ENCODE results near the gene PF4V1.

PF4V1 gene

GRCh38 chr4:73859614-73860088 is 6.6 kb downstream of the PF4V1 start:
- no peak overlapping the region for H3K4me3 ChIP-seq (ENCODE audit: insufficient read depth, low read depth, low read length)
- no peaks in the 10 kb centered on the region for H3K36me3 ChIP-seq (ENCODE audit: control insufficient read depth, insufficient read depth, low read length)
- no peaks in the 10 kb centered on the region for H3K9me3 ChIP-seq (ENCODE audit: control insufficient read depth, low read length)
- H3K27me3 ChIP-seq (ENCODE audit: control insufficient read depth, insufficient read depth, low read length, poor library complexity, severe bottlenecking), result no peaks in the 10 kb centered on the region
- H3K27ac ChIP-seq (ENCODE audit: insufficient read depth, low read depth, low read length, poor library complexity, severe bottlenecking), result no peak overlapping the region
- no peaks in the 10 kb centered on the region for H3K4me1 ChIP-seq (ENCODE audit: control insufficient read depth, insufficient read depth, low read length)

DNA sequence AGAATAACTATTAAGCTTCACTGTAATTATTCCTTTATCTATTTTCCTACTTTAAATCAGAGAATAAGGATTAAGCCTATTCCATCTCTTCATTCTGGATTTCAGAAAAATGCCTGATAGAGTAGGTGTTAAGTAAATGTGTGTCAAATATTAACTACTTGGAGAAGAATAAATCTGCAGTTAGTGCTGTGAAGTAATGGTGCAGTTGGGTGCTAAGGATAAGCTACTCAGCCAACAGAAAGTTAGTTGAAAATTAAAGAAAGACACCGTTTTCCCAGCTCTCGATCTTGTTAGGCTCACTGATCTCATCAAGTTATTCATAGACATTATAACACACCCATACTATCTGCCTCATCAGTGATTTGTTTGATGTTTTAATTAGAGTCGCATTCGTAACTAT is 7.1 kb downstream of the PF4V1 start:
- no peaks in the 10 kb centered on the region for H3K4me1 ChIP-seq (ENCODE audit: control insufficient read depth, insufficient read depth, low read length)
- no peaks in the 10 kb centered on the region for H3K9me3 ChIP-seq (ENCODE audit: control insufficient read depth, low read length)
- no peaks in the 10 kb centered on the region for H3K27me3 ChIP-seq (ENCODE audit: control insufficient read depth, insufficient read depth, low read length, poor library complexity, severe bottlenecking)
- WGBS, 2 experiments, result 75 to 96% methylated on average over 3 to 4 of the region's 4 CpGs
- no peak overlapping the region for H3K27ac ChIP-seq (ENCODE audit: insufficient read depth, low read depth, low read length, poor library complexity, severe bottlenecking)
- H3K4me3 ChIP-seq (ENCODE audit: insufficient read depth, low read depth, low read length), result no peak overlapping the region
- H3K36me3 ChIP-seq (ENCODE audit: control insufficient read depth, insufficient read depth, low read length), result no peaks in the 10 kb centered on the region

DNA sequence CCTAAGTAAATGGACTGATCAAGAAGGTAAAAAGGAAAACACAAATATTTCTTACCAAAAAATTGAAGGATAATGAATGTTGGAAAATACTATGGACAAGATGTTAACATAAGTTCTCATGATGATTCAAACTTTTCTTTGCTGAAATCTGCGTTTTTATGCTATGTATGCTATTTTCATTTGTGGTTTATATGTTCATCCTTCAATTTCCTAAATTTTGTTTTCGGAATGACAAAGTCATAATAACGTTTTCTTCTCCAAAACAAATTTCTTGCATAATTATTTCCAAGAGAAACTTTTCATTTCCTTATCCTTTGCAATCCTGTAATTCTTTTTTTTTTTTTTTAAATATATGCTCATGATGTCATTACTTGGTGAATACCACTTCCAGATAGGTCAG is 7.8 kb downstream of the PF4V1 start:
- Histone ChIP-seq H3K4me1 (ENCODE audit: control insufficient read depth, insufficient read depth, low read length) (no peaks in the 10 kb centered on the region), H3K36me3 (ENCODE audit: control insufficient read depth, insufficient read depth, low read length) (no peaks in the 10 kb centered on the region), H3K27ac (ENCODE audit: insufficient read depth, low read depth, low read length, poor library complexity, severe bottlenecking) (no peak overlapping the region), H3K27me3 (ENCODE audit: control insufficient read depth, insufficient read depth, low read length, poor library complexity, severe bottlenecking) (no peaks in the 10 kb centered on the region), H3K9me3 (ENCODE audit: control insufficient read depth, low read length) (no peaks in the 10 kb centered on the region), H3K4me3 (ENCODE audit: insufficient read depth, low read depth, low read length) (no peak overlapping the region)
- WGBS, 2 experiments, result 76 to 91% methylated on average over 2 to 3 of the region's 3 CpGs

- Histone ChIP-seq H3K9me3 (ENCODE audit: control insufficient read depth, low read length) (no peaks in the 10 kb centered on the region), H3K4me3 (ENCODE audit: insufficient read depth, low read depth, low read length) (no peak overlapping the region), H3K4me1 (ENCODE audit: control insufficient read depth, insufficient read depth, low read length) (no peaks in the 10 kb centered on the region), H3K27ac (ENCODE audit: insufficient read depth, low read depth, low read length, poor library complexity, severe bottlenecking) (no peak overlapping the region), H3K27me3 (ENCODE audit: control insufficient read depth, insufficient read depth, low read length, poor library complexity, severe bottlenecking) (no peaks in the 10 kb centered on the region), H3K36me3 (ENCODE audit: control insufficient read depth, insufficient read depth, low read length) (no peaks in the 10 kb centered on the region)
- WGBS, 2 experiments, result 100% methylated on average over 1 of the region's 1 CpG
Observed at GRCh38 chr4:73862322-73862721, 9.2 kb downstream of the PF4V1 start.

- H3K27me3 ChIP-seq (ENCODE audit: control insufficient read depth, insufficient read depth, low read length, poor library complexity, severe bottlenecking), result peaks cover 14% of the 10 kb centered on the region
- no peak overlapping the region for H3K27ac ChIP-seq (ENCODE audit: insufficient read depth, low read depth, low read length, poor library complexity, severe bottlenecking)
- H3K9me3 ChIP-seq (ENCODE audit: control insufficient read depth, low read length), result no peaks in the 10 kb centered on the region
- no peaks in the 10 kb centered on the region for H3K36me3 ChIP-seq (ENCODE audit: control insufficient read depth, insufficient read depth, low read length)
- 83 to 85% methylated on average over 2 of the region's 2 CpGs for WGBS, 2 experiments
- H3K4me1 ChIP-seq (ENCODE audit: control insufficient read depth, insufficient read depth, low read length), result no peaks in the 10 kb centered on the region
- no peak overlapping the region for H3K4me3 ChIP-seq (ENCODE audit: insufficient read depth, low read depth, low read length)
Observed at GRCh38 chr4:73864365-73864764, 11.3 kb downstream of the PF4V1 start.

DNA sequence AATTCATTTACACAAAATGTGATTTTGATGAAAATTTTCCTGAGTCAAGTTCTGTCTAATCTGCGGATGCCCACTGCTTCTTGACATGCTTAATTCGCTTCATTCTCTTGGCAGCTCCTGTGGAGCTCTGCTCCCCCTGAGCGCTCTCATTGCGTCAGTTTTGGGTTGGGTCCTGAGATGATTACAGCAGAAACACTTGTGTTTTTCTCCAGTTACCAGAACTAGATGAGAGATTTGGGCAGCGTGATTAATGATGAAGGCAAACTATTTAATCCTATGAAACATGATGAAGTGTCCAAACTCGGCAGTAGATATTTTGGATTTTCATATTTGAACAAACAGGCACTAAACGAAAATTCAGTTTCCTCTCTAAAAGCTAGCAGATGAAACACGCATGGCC is 11.9 kb downstream of the PF4V1 start:
- Histone ChIP-seq H3K4me1 (ENCODE audit: control insufficient read depth, insufficient read depth, low read length) (no peaks in the 10 kb centered on the region), H3K27me3 (ENCODE audit: control insufficient read depth, insufficient read depth, low read length, poor library complexity, severe bottlenecking) (peaks cover 20% of the 10 kb centered on the region), H3K36me3 (ENCODE audit: control insufficient read depth, insufficient read depth, low read length) (no peaks in the 10 kb centered on the region), H3K27ac (ENCODE audit: insufficient read depth, low read depth, low read length, poor library complexity, severe bottlenecking) (no peak overlapping the region), H3K9me3 (ENCODE audit: control insufficient read depth, low read length) (no peaks in the 10 kb centered on the region), H3K4me3 (ENCODE audit: insufficient read depth, low read depth, low read length) (no peak overlapping the region)
- 91 to 95% methylated on average over 8 of the region's 8 CpGs for WGBS, 2 experiments

GRCh38 chr4:73865431-73866096 is 12.5 kb downstream of the PF4V1 start:
- Histone ChIP-seq H3K4me1 (ENCODE audit: control insufficient read depth, insufficient read depth, low read length) (no peaks in the 10 kb centered on the region), H3K4me3 (ENCODE audit: insufficient read depth, low read depth, low read length) (no peak overlapping the region), H3K9me3 (ENCODE audit: control insufficient read depth, low read length) (no peaks in the 10 kb centered on the region), H3K27me3 (ENCODE audit: control insufficient read depth, insufficient read depth, low read length, poor library complexity, severe bottlenecking) (peaks cover 26% of the 10 kb centered on the region), H3K36me3 (ENCODE audit: control insufficient read depth, insufficient read depth, low read length) (no peaks in the 10 kb centered on the region), H3K27ac (ENCODE audit: insufficient read depth, low read depth, low read length, poor library complexity, severe bottlenecking) (no peak overlapping the region)
- WGBS, 2 experiments, result 95 to 96% methylated on average over 5 of the region's 5 CpGs

- Histone ChIP-seq H3K36me3 (ENCODE audit: control insufficient read depth, insufficient read depth, low read length) (no peaks in the 10 kb centered on the region), H3K9me3 (ENCODE audit: control insufficient read depth, low read length) (no peaks in the 10 kb centered on the region), H3K27me3 (ENCODE audit: control insufficient read depth, insufficient read depth, low read length, poor library complexity, severe bottlenecking) (peaks cover 28% of the 10 kb centered on the region), H3K4me1 (ENCODE audit: control insufficient read depth, insufficient read depth, low read length) (no peaks in the 10 kb centered on the region), H3K4me3 (ENCODE audit: insufficient read depth, low read depth, low read length) (no peak overlapping the region), H3K27ac (ENCODE audit: insufficient read depth, low read depth, low read length, poor library complexity, severe bottlenecking) (no peak overlapping the region)
- WGBS, 2 experiments, result 92 to 100% methylated on average over 1 to 2 of the region's 2 CpGs
Observed at GRCh38 chr4:73866246-73866645, 13.2 kb downstream of the PF4V1 start.

- Histone ChIP-seq H3K27me3 (ENCODE audit: control insufficient read depth, insufficient read depth, low read length, poor library complexity, severe bottlenecking) (peaks cover 28% of the 10 kb centered on the region), H3K9me3 (ENCODE audit: control insufficient read depth, low read length) (no peaks in the 10 kb centered on the region), H3K4me1 (ENCODE audit: control insufficient read depth, insufficient read depth, low read length) (no peaks in the 10 kb centered on the region), H3K4me3 (ENCODE audit: insufficient read depth, low read depth, low read length) (no peak overlapping the region), H3K27ac (ENCODE audit: insufficient read depth, low read depth, low read length, poor library complexity, severe bottlenecking) (no peak overlapping the region), H3K36me3 (ENCODE audit: control insufficient read depth, insufficient read depth, low read length) (no peaks in the 10 kb centered on the region)
- WGBS, 2 experiments, result 83 to 90% methylated on average over 2 to 3 of the region's 3 CpGs
Observed at GRCh38 chr4:73867783-73868182, 14.7 kb downstream of the PF4V1 start.

DNA sequence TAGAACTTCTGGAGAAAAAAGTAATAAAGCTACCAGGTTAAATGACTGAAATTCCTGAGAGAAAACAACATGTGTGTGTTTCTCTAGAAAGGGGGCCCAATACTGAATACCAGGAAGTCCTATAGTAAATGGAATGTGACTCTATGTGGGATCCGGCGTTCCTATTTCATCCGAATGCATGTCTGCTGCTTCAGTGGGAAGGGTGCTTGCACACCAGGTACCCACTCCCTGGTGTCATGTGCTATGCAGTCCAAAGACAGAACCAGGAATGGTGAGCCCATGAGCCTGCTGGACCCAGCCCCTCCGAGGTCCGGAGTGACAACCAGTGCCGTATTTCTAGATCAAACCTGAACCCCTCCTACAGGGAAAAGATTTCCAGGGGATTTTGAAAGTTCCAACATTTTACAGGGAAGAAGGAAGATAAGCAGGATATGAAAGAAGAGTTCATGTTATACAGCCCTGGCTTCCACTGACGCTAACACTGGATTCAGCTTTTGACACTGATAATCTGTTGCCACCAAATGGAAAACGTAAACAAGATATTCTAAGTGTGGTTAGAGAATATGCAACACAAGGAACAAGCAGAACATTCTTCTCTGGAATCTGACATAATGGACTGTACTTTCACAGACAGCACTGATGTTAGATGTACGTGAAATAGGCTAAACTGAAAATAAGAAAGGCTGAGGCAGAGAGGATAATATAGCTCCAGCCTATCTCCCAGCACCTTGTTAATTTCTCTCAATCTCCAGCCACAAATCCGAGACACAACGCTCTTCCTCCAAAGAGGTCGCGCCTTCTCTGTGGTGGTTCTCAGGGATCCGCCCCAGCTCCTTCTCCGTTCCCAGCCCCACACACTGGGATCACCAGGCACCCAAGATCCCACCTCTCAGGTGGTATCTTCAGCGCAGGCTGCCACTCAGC is 15.4 kb downstream of the PF4V1 start:
- Histone ChIP-seq H3K4me3 (ENCODE audit: insufficient read depth, low read depth, low read length) (peak overlapping the region; percentile 62), H3K36me3 (ENCODE audit: control insufficient read depth, insufficient read depth, low read length) (no peaks in the 10 kb centered on the region), H3K4me1 (ENCODE audit: control insufficient read depth, insufficient read depth, low read length) (no peaks in the 10 kb centered on the region), H3K27me3 (ENCODE audit: control insufficient read depth, insufficient read depth, low read length, poor library complexity, severe bottlenecking) (peaks cover 28% of the 10 kb centered on the region), H3K27ac (ENCODE audit: insufficient read depth, low read depth, low read length, poor library complexity, severe bottlenecking) (no peak overlapping the region), H3K9me3 (ENCODE audit: control insufficient read depth, low read length) (no peaks in the 10 kb centered on the region)
- 58 to 59% methylated on average over 15 to 16 of the region's 16 CpGs for WGBS, 2 experiments
